Neural progenitor cell (in vitro differentiated cells): ENCODE results near the gene COL25A1. TPM values are rescaled to one million over a fixed set of nuclear protein-coding genes. Genes with fewer than 3 reads are reported as not detected.

Experiments used
- DNase-seq: peaks from one replicate; pipeline ENCODE4 v3.0.0-alpha.2; 2016; ENCODE audit warnings: low spot score
- H2AFZ ChIP-seq: fragments of 200-600 bp; sonication (generic); replicated peaks from 2 replicates; pipeline ENCODE4 v1.6.1; 2016; ENCODE audit warnings: antibody characterized with exemption
- H3F3A ChIP-seq: fragments of 200-600 bp; sonication (generic); 2 replicates; pipeline ENCODE4 v1.6.1; 2016; ENCODE audit warnings: antibody characterized with exemption, low read depth
- H3K27ac ChIP-seq: fragments of 200-600 bp; sonication (generic); 2 replicates; pipeline ENCODE4 v1.5.1; 2016; ENCODE audit warnings: mild to moderate bottlenecking
- H3K27me3 ChIP-seq: fragments of 200-600 bp; sonication (generic); 2 replicates; pipeline ENCODE4 v1.6.1; 2016; ENCODE audit warnings: mild to moderate bottlenecking, moderate library complexity
- H3K36me3 ChIP-seq: fragments of 200-600 bp; sonication (generic); 2 replicates; pipeline ENCODE4 v1.5.1; 2016
- H3K4me1 ChIP-seq: fragments of 200-600 bp; sonication (generic); 2 replicates; pipeline ENCODE4 v1.6.1; 2016; ENCODE audit warnings: mixed run types
- H3K4me2 ChIP-seq: fragments of 200-600 bp; sonication (generic); 2 replicates; pipeline ENCODE4 v1.6.1; 2016
- H3K4me3 ChIP-seq: fragments of 200-600 bp; sonication (generic); 2 replicates; pipeline ENCODE4 v1.5.1; 2016
- H3K79me2 ChIP-seq: fragments of 200-600 bp; sonication (generic); 2 replicates; pipeline ENCODE4 v1.6.1; 2016; ENCODE audit warnings: low read depth
- H3K9ac ChIP-seq: fragments of 200-600 bp; sonication (generic); 2 replicates; pipeline ENCODE4 v1.6.1; 2016
- H3K9me3 ChIP-seq: fragments of 200-600 bp; sonication (generic); 2 replicates; pipeline ENCODE4 v1.5.1; 2016; ENCODE audit warnings: low read depth
- H4K20me1 ChIP-seq: fragments of 200-600 bp; sonication (generic); 2 replicates; pipeline ENCODE4 v1.6.1; 2016; ENCODE audit warnings: low read depth
- H3K27ac Mint-ChIP-seq: 3 replicates; pipeline ENCODE4 v1.8.0; 2021; ENCODE audit warnings: mixed read lengths
- H3K27me3 Mint-ChIP-seq: 2 replicates; pipeline ENCODE4 v1.8.0; 2022; ENCODE audit warnings: low read depth, mild to moderate bottlenecking, inconsistent platforms, moderate library complexity, mixed read lengths; ENCODE audit not compliant: insufficient read depth
- H3K36me3 Mint-ChIP-seq: 3 replicates; pipeline ENCODE4 v1.8.0; 2021; ENCODE audit warnings: mixed read lengths
- H3K4me1 Mint-ChIP-seq: 3 replicates; pipeline ENCODE4 v1.8.0; 2021; ENCODE audit warnings: mixed read lengths
- H3K4me3 Mint-ChIP-seq: 3 replicates; pipeline ENCODE4 v1.8.0; 2021; ENCODE audit warnings: mild to moderate bottlenecking, moderate library complexity, mixed read lengths
- H3K9me3 Mint-ChIP-seq: 3 replicates; pipeline ENCODE4 v1.8.0; 2020; ENCODE audit warnings: mixed read lengths
- CTCF ChIP-seq: fragments of 200-600 bp; sonication (generic); IDR thresholded peaks from 2 replicates; pipeline ENCODE4 v1.5.1; 2017; ENCODE audit warnings: antibody characterized with exemption, mild to moderate bottlenecking
- EZH2 ChIP-seq: fragments of 200-600 bp; sonication (generic); IDR thresholded peaks from 2 replicates; pipeline ENCODE4 v1.6.1; 2017; ENCODE audit warnings: antibody characterized with exemption, mild to moderate bottlenecking, moderate library complexity
- EZH2phosphoT487 ChIP-seq: fragments of 200-600 bp; sonication (generic); IDR thresholded peaks from 2 replicates; pipeline ENCODE4 v1.6.1; 2017; ENCODE audit warnings: antibody characterized with exemption
- total RNA-seq: library from RNA; depleted of rRNA; stranded (reverse); fragments of >200 nt; gene quantifications from 2 replicates; pipeline ENCODE4 v1.2.3, GENCODE V29; 2015; ENCODE audit warnings: low replicate concordance

Gene COL25A1
- total RNA-seq, 1 donor from 2014 or later, result 1.3 TPM

DNA sequence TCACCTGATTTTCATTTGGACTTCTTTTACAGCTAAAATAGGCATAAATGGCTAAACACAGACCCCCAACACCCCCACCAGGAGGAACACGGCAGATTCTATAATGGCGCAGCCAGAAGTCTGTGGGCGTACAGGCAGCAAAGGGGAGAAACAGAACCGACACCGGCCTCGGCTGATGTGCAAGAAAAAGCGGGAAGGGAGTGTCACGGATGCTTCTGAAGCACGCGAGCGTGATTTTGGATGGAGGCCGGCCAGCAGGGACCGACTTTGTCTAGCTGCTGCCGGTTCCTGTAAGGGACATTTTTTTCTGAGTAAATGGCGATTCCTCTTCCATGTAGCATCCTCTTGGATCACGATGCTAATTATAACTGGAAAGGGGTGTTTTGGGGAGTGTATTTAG lies 514.7 kb downstream of the COL25A1 start:
- Mint-ChIP-seq H3K36me3 (no peaks in the 10 kb centered on the region), H3K27me3 (no peaks in the 10 kb centered on the region), H3K4me3 (no peak overlapping the region), H3K9me3 (no peaks in the 10 kb centered on the region), H3K27ac (no peak overlapping the region), H3K4me1 (no peaks in the 10 kb centered on the region)
- Histone ChIP-seq H3K9ac (no peak overlapping the region), H3K36me3 (no peaks in the 10 kb centered on the region), H3K79me2 (no peaks in the 10 kb centered on the region), H3K4me2 (no peak overlapping the region), H3K9me3 (no peaks in the 10 kb centered on the region), H3K27ac (no peak overlapping the region), H3F3A (no peaks in the 10 kb centered on the region), H4K20me1 (no peaks in the 10 kb centered on the region), H3K4me3 (no peak overlapping the region), H2AFZ (no peak overlapping the region), H3K4me1 (no peaks in the 10 kb centered on the region), H3K27me3 (no peaks in the 10 kb centered on the region)
- DNase-seq, result no peak
- TF ChIP-seq EZH2phosphoT487, result no peak
- no peak for TF ChIP-seq CTCF
- no peak for TF ChIP-seq EZH2

GRCh38 chr4:108787106-108787505 lies 515.4 kb downstream of the COL25A1 start:
- TF ChIP-seq CTCF (no peak), EZH2 (no peak)
- no peak overlapping the region for H3K4me3 Mint-ChIP-seq
- no peak for DNase-seq
- no peak overlapping the region for H3K27ac Mint-ChIP-seq
- no peaks in the 10 kb centered on the region for H3K4me1 ChIP-seq
- no peaks in the 10 kb centered on the region for H3F3A ChIP-seq
- H3K4me3 ChIP-seq, result no peak overlapping the region
- no peaks in the 10 kb centered on the region for H3K36me3 Mint-ChIP-seq
- no peak overlapping the region for H2AFZ ChIP-seq
- H3K36me3 ChIP-seq, result no peaks in the 10 kb centered on the region
- H3K4me2 ChIP-seq, result no peak overlapping the region
- H3K9me3 ChIP-seq, result no peaks in the 10 kb centered on the region
- no peaks in the 10 kb centered on the region for H3K4me1 Mint-ChIP-seq
- H3K27me3 Mint-ChIP-seq, result no peaks in the 10 kb centered on the region
- H3K27me3 ChIP-seq, result no peaks in the 10 kb centered on the region
- no peak overlapping the region for H3K27ac ChIP-seq
- H3K9ac ChIP-seq, result no peak overlapping the region
- no peaks in the 10 kb centered on the region for H4K20me1 ChIP-seq
- no peaks in the 10 kb centered on the region for H3K9me3 Mint-ChIP-seq
- no peaks in the 10 kb centered on the region for H3K79me2 ChIP-seq

GRCh38 chr4:108786351-108786750 lies 516.1 kb downstream of the COL25A1 start:
- no peaks in the 10 kb centered on the region for H3K36me3 Mint-ChIP-seq
- H3K4me1 ChIP-seq, result no peaks in the 10 kb centered on the region
- H4K20me1 ChIP-seq, result no peaks in the 10 kb centered on the region
- H3K79me2 ChIP-seq, result no peaks in the 10 kb centered on the region
- TF ChIP-seq CTCF (no peak), EZH2 (no peak), EZH2phosphoT487 (no peak)
- no peak overlapping the region for H3K4me3 ChIP-seq
- H3K36me3 ChIP-seq, result no peaks in the 10 kb centered on the region
- H3K4me2 ChIP-seq, result no peak overlapping the region
- no peak overlapping the region for H2AFZ ChIP-seq
- H3K9me3 ChIP-seq, result no peaks in the 10 kb centered on the region
- DNase-seq, result no peak
- H3K27me3 ChIP-seq, result no peaks in the 10 kb centered on the region
- no peaks in the 10 kb centered on the region for H3K9me3 Mint-ChIP-seq
- no peak overlapping the region for H3K27ac Mint-ChIP-seq
- H3K27me3 Mint-ChIP-seq, result no peaks in the 10 kb centered on the region
- no peak overlapping the region for H3K9ac ChIP-seq
- no peaks in the 10 kb centered on the region for H3F3A ChIP-seq
- H3K4me1 Mint-ChIP-seq, result no peaks in the 10 kb centered on the region
- no peak overlapping the region for H3K4me3 Mint-ChIP-seq
- no peak overlapping the region for H3K27ac ChIP-seq
